ENCODE results near the gene FOXE3.

The FOXE3 gene

GRCh38 chr1:47435506-47436303 is 19.6 kb downstream of the FOXE3 start:
- DNase-seq (ENCODE audit: low spot score) = no peak

- peak; percentile 90 for DNase-seq (ENCODE audit: low spot score)
These were observed 20.4 kb downstream of the FOXE3 start for GRCh38 chr1:47436304-47436978.

- peak; percentile 63 for DNase-seq (ENCODE audit: low spot score)
These were observed 20.9 kb downstream of the FOXE3 start for GRCh38 chr1:47436979-47437446.

GRCh38 chr1:47437447-47438164 is 21.5 kb downstream of the FOXE3 start, which contains the start of gene FOXD2:
FOXD2 (plus strand) TSS chr1:47438044; CDS start chr1:47438136, 92 bp downstream.
- DNase-seq (ENCODE audit: low spot score) = peak; percentile 97

- no peak for DNase-seq (ENCODE audit: low spot score)
These were observed 22.3 kb downstream of the FOXE3 start for GRCh38 chr1:47438165-47439016.

- no peak for DNase-seq (ENCODE audit: low spot score)
These were observed 23.1 kb downstream of the FOXE3 start for GRCh38 chr1:47439017-47439818.

- DNase-seq (ENCODE audit: low spot score) = no peak
These were observed 23.9 kb downstream of the FOXE3 start for GRCh38 chr1:47439819-47440598.

GRCh38 chr1:47440599-47441081 is 24.6 kb downstream of the FOXE3 start:
- DNase-seq (ENCODE audit: low spot score) = no peak

- no peak for DNase-seq (ENCODE audit: low spot score)
These were observed 25.5 kb downstream of the FOXE3 start for GRCh38 chr1:47441450-47442106.

- no peak for DNase-seq (ENCODE audit: low spot score)
These were observed 26.1 kb downstream of the FOXE3 start for GRCh38 chr1:47442202-47442601.

- DNase-seq (ENCODE audit: low spot score) = no peak
These were observed 26.9 kb downstream of the FOXE3 start for GRCh38 chr1:47442842-47443529.

- no peak for DNase-seq (ENCODE audit: low spot score)
These were observed 27.6 kb downstream of the FOXE3 start for GRCh38 chr1:47443530-47444296.

GRCh38 chr1:47444297-47444561 is 28.1 kb downstream of the FOXE3 start:
- DNase-seq (ENCODE audit: low spot score) = no peak

- peak; percentile 46 for DNase-seq (ENCODE audit: low spot score)
These were observed 28.7 kb downstream of the FOXE3 start for GRCh38 chr1:47444562-47445465.

GRCh38 chr1:47445823-47446550 is 29.9 kb downstream of the FOXE3 start:
- DNase-seq (ENCODE audit: low spot score) = no peak

- DNase-seq (ENCODE audit: low spot score) = no peak
These were observed 32.6 kb downstream of the FOXE3 start for GRCh38 chr1:47448462-47449222.

All from AG08396 (cell line).